GM18508 (cell line): ENCODE data around the gene OSGEP.

Source experiments
- ATAC-seq: cut with Tn5 transposase; IDR thresholded peaks from one replicate; pipeline ENCODE4 v1.9.1; 2021; ENCODE audit warnings: moderate number of reproducible peaks; ENCODE audit not compliant: insufficient read depth, unreplicated experiment

The OSGEP gene

DNA sequence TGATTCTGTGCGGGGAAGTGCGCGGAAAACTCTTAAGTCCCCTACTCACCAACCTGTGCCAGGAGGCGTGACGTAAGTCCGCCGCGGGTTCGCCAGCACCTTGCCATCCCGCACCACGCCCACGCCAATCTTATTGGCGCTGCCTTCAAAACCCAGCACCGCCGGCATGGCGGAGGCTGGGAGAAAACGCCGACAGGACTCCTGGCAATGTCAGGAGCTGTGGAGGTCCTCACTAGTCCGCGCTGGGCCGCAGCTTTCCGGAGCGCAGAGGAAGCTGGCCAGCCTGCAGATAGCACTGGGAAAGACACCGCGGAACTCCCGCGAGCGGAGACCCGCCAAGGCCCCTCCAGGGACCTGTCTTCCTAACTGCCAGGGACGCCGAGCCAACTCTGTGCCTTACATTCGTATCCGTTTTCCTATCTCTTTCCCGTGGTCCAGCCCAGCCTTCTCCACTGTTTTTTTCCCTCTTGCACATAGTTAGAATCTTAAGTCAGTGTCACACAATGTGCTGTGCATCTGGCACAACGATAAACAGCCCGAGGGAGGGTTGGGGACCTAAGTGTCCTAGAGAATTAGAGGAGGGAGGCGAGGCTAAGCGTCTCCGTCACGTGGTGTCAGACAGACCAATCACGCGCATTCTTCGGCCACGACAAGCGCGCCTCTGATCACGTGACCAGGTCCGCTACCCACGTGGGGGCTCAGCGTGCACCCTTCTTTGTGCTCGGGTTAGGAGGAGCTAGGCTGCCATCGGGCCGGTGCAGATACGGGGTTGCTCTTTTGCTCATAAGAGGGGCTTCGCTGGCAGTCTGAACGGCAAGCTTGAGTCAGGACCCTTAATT lies at the start of gene OSGEP, which contains the start of gene APEX1:
OSGEP (minus strand) TSS at position 297 of the 839 bp plus-strand sequence; CDS start at position 168, 129 bp downstream.
APEX1 (plus strand) TSS at position 711 of the 839 bp plus-strand sequence. CDS start 420 bp downstream, outside the sequence.
- peak; percentile 76 for ATAC-seq

DNA sequence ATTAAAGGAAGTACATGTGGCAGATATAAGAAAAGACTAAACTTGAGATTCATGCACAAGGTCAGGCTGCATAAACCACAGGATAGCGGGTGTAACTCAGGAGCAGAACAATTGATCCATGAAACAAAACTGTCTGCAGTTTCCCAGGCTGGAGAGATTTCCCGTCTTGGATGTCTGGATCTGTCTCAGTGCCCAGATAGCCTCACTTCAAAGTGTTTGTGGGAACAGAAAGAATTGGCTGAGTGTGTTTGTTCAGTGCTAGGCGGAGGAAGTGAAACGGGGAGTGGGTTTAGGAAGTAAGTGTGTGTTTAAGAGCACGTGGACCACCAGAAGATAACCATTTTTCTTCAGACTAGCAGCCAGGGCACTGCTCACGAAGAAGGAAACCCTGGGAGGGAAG lies 49.3 kb upstream of the OSGEP start:
- no peak for ATAC-seq

DNA sequence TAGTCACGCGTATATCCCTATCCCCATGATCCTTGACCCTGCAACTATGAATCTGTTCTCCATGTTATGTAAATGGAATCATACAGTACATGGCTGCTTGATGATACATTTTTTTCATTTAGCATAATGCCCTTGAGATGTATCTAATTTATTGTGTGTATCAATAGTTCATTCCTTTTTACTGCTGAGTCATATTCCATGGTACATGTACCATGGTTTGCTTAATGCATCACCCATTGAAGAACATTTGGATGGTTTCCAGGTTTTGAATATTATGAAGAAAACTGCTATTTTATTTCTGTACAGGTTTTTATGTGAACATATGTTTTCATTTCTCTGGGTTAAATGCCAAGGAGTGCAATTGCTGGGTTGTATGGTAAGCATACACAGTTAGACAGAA lies 46.7 kb upstream of the OSGEP start:
- ATAC-seq: no peak

DNA sequence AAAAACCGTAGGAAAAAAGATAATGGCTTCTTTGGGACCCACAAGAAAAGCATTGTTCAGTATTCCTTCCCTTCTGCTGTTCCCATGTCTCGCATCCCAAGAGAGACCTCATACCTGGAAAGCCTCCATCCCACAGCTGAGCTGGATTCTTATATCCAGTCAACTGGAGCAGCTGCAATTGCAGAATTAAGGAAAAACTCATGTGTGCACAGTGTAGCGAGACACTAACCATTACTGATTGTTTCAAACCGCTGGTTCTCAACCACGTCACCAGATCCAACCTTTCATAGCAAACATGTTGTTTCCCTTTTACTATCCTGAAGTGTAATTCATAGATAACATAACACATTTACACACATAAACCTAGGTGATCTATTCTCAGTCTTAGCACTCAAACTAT lies 45.3 kb upstream of the OSGEP start:
- ATAC-seq: no peak

DNA sequence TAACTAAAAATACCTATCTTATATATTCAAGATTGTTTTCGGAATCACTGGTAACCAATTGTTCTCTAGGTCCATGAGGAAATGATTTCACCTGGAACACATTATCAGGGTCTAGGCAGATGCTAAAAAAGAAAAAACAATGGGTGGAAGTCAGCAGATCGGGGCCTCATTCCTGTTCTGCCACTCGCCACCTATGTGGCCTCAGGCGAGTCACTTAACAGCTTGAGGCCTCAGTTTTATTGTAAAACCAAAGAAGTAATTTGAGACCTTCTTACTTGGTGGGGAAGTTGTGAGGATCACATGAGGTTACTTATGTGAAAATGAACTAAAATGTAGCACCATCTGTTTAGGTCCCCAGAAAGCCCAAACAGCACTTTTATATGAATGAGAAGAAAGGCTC lies 44.5 kb upstream of the OSGEP start:
- no peak for ATAC-seq

DNA sequence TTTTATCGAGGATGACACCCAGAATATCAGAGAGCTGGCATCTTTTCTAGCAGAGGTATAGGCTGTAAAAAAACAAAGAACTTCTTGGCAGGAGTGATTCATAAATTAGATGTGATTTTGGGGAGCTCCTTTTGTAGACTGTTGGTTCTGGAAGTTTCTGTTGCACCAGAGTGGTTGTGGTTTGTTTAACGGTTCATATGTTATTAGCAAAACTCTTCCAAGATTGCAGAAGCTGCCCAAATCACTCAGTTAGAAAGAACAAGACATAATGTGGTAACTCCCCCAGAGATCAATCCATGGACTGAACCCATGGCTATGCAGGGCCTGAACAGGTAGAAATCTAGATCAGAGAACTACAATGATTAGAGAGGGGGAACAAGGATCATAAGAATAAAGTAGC lies 44.0 kb upstream of the OSGEP start:
- ATAC-seq: no peak

DNA sequence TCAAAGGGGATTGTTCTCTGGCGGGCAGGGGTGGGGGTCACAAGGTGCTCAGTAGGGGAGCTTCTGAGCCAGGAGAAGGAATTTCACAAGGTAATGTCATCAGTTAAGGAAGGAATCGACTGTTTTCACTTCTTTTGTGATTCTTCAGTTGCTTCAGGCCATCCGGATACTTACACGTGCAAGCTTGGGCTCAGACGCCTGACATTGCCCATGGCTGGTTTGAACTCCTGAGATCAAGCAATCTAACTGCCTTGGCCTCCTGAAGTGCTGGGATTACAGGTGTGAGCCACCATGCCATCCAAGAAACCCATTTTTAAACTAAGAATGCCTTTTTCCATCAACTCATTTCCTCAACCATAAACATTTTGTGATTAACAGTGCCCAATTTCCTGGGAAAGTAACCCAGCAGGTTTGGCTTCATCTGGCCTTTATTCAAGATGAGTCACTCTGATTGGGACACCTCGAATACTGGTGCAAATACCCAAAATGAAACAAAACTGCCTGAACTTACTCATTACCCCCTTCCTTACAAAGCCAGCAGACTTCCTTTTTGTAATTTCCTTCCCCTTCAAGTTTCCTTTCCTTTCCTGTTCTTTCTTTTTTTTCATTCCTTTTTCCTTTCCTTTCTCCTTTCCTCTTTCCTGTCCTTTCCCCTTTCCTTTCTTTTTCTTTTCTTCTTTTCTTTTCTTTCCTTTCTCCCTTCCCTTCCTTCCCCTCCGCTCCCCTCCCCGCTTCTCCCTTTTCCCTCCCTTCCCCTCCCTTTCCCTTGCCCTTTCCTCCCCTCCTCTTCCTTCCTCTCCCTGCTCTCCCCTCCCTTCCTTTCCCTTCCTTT lies 40.5 kb upstream of the OSGEP start:
- ATAC-seq: no peak

DNA sequence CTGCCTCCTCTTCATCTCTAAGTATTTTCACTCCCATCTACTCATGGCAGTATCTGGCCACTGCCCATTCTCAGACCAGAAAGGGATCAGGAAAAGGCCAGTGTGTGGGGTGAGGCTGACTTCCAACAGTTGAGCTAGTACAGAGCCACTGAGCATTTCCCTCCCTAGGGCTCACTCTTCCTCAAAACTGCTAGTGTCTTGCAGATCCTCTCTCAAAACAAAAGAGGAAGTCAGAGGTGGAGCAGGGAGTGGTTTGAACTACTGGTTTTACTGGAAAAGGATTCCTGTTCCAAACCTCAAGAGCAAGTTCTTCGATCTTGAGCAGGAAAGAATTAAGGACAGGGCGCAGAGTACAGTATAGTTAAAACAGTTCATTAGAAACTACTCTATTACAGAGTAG lies 39.0 kb upstream of the OSGEP start:
- no peak for ATAC-seq

DNA sequence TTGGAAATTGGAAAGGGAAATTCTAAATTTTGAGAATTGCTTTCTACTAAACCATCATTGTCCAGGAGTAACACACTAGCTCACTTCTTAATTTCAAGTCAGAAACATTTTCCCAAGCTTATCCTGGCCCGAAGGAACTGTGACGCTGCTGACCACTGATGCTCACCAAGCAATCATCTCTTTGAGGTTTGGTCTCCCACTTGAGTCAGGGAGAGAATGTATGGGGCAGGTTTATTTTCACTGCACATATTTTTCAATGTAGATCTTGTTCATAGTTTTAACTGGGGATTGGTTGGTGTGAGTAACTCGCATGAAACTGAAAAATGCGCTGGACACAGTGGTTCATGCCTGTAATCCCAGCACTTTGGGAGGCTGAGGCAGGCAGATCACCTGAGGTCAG lies 37.9 kb upstream of the OSGEP start:
- ATAC-seq: no peak

DNA sequence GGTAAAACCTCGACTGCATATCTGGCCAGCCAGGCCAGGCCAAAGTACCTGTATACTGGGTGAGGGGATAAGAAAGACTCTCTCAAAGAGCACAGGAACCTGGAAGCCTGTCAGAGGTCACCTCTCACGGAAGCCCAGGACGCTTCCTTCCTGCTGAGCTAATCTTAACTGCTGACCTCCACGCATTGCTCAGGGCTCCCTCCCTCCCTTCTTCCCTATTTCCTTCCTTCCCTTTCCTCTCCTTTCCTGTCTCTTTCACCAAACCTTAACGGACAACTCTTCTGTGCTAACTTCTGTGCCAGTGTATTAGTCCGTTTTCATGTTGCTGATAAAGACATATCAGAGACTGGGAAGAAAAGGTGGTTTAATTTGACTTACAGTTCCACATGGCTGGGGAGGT lies 36.0 kb upstream of the OSGEP start:
- ATAC-seq: no peak

DNA sequence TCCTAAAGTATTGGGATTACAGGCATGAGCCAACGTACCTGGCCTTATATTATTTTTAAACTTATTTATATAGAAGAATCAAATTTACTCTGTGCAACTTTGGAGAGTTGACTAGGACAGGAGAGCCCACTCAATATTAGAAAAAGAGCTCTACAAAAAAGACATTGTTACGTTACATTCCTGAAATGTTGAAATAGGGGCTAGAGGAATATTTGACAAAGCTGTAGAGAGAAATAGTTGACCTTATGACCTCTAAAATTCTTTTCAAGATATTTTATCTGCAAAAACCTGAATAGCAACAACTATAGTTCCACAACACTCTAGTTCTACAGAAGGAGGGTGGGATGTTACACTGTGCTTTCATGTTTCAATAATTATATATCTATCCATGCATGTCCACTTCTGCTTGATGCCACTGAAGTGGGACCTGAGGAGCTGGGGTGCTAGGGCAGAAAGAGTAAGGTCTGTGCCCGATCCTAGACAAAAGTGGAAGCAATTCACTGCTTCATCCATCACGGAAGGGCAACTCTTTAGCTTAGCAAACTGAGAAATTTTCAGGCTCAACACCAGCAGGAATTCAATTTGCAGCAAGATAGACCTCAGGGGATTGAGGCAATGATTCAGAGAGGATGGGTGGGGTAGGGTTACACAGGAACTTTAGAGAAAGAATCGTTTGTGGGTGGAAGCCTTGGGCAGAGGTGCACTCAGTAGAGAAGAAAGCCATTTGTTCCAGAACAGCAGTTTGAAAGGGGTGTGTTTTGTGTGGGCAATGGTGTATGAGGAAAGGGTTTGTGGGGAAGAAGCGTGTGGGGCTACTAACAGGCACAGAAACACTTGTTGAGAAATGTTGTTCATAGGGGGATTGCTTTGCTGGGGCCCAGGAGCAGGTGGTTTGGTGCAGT lies 34.7 kb upstream of the OSGEP start:
- no peak for ATAC-seq

DNA sequence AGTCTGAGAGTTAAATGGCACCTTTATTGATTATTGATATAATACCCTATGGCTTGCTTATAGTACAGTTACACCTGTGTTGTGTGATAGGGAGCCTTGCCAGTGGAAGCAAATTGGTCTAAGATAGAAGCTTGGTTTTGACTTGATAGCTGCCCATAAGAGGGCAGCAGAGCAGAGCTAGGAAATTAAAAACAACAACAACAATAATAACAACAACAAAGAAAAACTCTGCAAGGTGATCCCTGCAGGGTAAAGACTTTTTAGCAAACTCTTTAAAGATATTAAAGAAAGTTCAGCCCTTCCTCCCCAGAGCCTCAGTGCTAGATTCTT lies 32.7 kb upstream of the OSGEP start:
- ATAC-seq: no peak

DNA sequence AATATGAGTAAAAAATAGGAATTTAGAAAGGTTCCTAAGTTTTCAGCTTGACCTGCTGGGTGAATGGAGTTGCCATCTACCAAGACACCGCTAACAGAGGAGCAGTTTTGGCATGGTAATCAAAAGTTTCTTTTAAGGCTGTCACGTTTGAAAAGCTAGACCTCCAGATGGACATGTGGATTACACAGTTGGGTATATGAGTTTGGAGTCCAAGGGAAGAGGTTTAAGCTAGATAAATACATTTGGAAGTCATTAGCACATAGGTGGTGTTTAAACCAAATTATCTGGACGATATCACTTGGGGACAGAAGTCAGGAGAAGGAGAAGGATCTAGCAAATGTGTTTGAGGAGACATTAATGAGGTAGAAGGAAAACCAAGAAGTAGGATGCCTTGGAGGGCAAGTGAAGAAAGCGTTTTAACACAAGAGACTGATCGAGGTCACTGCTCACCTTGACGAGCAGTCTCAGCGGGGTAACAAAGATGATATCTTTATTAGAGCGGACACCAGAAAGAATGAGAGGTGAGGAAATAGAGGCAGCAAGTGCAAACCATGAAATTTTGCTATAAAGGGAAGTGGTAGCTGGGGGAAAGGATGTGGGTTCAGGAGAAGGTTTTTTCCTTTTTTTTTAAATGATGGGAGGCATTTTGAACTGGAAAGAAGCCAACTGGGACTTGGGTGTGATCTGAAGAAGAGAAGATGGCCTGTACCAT lies 32.2 kb upstream of the OSGEP start:
- ATAC-seq: no peak

DNA sequence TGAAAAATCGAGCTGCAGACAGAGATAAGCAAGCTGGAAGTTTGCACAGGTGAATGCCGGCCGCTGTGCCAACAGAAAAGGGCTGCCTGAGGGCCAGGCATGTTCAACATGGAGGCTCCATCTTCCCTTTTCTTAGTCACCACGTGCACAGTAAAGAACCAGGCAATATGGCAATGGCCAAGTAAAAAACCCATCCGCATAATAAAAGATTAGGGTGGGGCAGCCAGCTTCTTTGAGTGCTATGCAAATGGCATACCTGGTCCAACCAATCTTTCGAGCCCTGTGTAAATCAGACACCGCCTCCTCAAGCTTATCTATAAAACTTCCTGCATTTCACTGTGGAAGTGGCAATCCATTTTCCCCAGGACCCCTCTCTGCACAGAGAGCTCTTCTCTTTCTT lies 31.3 kb upstream of the OSGEP start:
- ATAC-seq: no peak

DNA sequence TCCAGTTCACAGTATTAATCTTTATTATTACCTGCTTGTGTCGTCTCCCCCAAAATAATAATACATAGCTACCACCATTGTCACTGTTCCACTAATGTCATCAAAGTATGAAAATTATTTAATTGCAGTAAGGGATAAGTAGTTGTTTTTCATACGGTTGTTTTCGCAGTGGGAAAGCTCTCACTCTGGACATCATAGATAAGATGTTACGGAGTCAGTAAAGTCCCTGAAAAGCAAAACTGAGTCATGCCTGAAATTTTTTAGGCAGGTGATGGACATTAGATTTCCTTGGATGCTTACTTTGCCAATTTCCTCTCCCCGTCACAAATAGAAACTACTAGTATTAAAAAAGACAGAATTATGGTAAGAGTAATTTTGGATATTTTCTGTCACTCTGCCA lies 27.8 kb upstream of the OSGEP start:
- no peak for ATAC-seq

DNA sequence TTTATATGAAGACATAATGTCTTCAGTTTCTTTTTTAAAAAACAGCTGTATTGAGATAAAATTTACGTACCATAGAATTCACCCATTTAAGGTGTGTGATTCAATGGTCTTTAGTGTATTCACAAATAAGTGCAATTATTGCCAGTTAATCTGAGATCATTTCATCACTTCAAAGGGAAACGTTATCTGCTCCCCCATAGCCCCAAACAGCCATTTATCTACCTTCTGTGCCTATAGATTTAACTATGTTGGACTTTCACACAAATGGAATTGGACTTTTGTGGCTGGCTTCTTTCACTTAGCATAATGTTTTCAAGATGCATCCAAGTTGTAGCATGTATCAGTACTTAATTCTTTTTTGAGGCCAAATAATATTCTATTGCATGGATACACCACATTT lies 24.3 kb upstream of the OSGEP start:
- no peak for ATAC-seq

DNA sequence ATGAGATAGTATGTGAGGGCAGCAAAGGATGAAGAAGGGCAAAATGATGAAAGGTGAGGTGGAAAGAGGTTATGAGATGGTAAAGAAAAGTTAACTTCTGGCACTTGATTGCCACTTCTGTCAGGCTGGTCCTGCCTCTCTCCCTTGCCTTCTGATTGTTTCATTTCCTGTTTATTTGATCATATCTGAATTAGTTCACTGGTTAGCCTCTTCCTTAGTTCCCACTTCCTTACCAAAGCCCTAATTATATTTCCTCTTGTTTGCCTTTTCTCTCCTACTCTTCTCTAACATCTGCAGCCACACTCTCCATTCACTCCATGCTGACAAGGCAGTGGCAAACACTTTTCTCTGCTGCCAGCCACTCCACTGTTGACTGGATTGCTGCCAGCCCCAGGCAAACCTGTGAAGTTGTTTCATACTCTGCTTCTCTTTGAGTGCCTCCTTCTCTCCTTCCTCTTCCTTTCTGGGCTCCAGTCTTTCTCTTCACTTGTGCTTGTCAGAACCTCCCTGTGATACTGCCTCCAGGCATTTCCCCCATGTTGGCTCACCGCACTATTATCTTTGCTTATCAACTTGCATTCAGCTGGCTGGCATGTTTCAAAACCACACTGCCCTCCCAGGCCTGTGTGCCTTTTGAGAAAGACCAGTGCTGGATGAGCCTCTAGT lies 22.7 kb upstream of the OSGEP start:
- no peak for ATAC-seq

DNA sequence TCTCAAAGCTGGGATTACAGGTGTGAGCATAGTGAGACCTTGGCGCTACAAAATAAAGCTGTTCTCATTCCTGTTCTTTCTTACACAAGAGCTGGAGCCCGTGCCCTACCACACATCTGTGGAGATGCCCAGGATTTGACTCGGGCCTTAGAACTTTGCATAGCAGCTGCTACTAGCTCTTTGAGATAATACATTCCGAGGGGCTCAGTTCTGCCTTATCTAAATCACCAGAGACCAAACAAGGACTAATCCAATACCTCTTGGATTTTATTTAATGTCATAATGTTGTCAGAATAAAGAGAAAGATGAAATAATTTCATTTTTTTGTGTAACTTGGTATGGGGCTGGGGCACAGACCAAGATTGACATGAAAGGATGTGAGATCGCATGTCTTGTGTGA lies 22.2 kb upstream of the OSGEP start:
- no peak for ATAC-seq

DNA sequence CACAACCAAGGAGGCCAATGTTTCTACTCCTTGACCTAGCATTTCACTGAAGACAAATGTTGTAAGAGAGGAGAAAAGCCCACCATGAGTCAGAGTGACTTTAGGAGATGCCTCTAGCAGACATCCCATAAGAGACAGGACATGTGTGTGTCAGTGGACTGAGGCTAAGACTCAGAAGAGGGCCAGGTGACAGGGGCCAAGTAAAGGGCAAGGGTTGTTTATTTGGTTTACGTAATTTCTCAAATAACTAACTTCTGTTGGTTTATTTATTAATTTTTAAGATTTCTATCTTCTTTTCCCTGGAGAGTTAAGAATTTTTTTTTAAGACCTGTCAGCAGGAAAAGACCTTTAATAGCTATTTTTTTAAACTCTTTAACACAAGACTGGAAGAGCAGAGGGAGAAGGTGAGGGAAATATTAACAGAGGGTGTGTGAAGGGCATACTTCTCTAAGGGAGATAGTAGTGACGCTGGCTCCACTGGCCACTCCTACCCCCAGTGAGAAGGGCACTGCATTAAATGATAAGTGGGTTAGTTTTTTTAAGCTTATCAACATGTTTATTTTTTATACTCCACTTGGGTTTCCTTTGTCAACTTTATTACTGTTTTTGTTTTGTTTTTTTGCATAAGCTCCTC lies 18.0 kb upstream of the OSGEP start:
- no peak for ATAC-seq
